ENCODE results near the gene FAM229A.
"Not testable (repeated sequence)": the region's sequence is repeated elsewhere in the genome, so short reads cannot be mapped to it uniquely, and the experiment has no call there.

FAM229A gene, protein sequence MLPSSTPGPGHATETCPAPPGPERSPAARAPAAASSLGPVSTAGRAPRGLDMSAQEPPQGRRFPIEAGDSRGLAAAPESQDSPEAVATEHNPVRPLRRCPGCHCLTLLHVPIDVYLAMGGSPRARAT

DNA sequence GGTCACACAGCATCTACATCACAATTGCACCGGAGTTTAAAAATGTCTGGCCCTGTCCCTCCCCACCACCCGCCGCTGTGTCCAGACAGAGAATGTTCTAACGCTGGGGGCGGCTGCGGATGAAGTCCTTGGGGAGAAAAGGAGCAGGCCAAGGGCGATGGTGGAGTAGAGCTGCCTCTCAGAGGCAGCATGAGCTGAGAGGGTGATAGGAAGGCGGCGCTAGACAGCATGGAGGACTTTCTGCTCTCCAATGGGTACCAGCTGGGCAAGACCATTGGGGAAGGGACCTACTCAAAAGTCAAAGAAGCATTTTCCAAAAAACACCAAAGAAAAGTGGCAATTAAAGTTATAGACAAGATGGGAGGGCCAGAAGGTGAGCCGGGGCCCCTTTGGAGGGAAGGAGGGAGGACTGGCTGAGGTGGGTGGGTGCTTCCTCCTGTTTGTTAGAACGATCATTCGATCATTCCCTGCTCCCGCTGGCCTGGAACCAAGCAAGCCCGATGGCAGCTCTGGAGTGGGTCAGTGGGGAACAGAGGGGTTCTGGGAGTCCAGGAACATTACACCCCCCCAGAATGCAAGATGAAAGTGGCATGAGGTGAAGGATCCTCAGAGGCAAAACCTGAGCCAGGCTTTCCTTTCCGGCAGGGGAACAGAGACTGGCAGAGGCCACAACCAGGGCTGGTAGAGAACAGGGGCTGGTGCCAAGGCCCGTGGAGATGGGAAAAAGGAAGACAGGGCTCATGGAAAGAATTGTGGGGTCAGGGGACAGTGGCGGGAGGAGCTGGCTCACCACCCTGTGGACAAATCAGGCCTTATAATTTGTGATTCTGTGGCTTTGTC lies at the start of gene FAM229A, which contains the start of gene TSSK3:
FAM229A (minus strand) TSS at position 12 of the 840 bp plus-strand sequence. CDS start 394 bp downstream, outside the sequence.
TSSK3 (plus strand) TSS at position 66 of the 840 bp plus-strand sequence; CDS start at position 229, 163 bp downstream.
- no peak for DNase-seq (ENCODE audit: low read depth, low spot score)

DNA sequence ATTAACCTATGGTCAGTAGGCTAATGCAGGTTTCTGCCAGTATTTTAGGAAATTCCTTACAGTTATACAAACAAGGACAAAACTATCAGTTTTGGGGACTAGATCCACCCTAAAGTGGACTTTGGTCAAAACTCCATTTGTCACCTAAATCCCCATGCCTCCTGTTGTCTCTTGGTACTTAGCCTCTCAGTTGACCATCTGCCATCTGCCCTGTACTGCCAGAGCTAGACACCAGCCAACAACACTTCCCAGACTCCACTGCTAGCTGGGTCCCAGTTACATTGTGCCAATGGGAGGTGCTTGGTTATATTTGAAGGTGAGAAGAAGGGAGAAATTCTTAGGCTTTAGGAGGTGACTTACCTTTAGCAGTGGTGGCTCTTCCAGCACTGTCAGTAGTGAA lies 49.0 kb upstream of the FAM229A start:
- DNase-seq (ENCODE audit: low read depth, low spot score): no peak

GRCh38 chr1:32406629-32407111 lies 44.4 kb upstream of the FAM229A start:
- no peak for DNase-seq (ENCODE audit: low read depth, low spot score)

GRCh38 chr1:32405672-32406467 lies 43.6 kb upstream of the FAM229A start:
- no peak for DNase-seq (ENCODE audit: low read depth, low spot score)

DNA sequence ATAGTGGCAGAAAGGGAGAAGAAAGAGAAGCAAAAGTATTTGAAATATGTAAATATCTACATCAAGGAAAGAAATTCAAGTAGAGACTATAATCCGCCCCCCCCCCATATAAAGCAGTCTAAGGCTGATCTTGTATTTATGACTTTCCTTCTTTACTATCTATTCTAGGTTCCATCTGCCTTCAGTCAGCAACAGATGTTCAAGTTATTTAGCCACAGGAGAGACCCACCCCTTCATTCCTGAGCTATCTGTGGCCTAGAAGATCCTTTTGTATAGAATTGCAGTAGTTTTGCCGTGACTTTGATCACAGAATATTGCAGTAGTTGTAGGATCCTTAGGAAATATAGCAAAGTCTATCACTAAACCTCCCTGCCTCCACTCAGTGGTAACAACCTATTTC lies 42.7 kb upstream of the FAM229A start:
- DNase-seq (ENCODE audit: low read depth, low spot score): no peak

- peak; percentile 8 for DNase-seq (ENCODE audit: low read depth, low spot score)
These were observed 38.8 kb upstream of the FAM229A start for GRCh38 chr1:32400876-32401631.

GRCh38 chr1:32399843-32400242 lies 37.6 kb upstream of the FAM229A start:
- no peak for DNase-seq (ENCODE audit: low read depth, low spot score)

- DNase-seq (ENCODE audit: low read depth, low spot score): no peak
These were observed 36.1 kb upstream of the FAM229A start for GRCh38 chr1:32398401-32398800.

DNA sequence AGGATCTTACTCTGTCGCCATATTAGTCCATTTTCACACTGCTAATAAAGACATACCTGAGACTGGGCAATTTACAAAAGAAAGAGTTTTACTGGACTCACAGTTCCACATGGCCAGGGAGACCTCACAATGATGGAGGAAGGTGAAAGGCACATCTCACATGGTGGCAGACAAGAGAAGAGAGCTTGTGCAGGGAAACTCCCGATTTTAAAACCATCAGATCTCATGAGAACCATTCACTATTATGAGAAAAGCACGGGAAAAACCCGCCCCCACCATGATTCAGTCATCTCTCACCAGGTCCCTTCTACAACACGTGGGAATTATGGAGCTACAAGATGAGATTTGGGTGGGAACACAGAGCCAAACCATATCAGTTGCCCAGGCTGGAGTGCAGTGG lies 34.2 kb upstream of the FAM229A start:
- not testable (repeated sequence) for DNase-seq (ENCODE audit: low read depth, low spot score)

DNA sequence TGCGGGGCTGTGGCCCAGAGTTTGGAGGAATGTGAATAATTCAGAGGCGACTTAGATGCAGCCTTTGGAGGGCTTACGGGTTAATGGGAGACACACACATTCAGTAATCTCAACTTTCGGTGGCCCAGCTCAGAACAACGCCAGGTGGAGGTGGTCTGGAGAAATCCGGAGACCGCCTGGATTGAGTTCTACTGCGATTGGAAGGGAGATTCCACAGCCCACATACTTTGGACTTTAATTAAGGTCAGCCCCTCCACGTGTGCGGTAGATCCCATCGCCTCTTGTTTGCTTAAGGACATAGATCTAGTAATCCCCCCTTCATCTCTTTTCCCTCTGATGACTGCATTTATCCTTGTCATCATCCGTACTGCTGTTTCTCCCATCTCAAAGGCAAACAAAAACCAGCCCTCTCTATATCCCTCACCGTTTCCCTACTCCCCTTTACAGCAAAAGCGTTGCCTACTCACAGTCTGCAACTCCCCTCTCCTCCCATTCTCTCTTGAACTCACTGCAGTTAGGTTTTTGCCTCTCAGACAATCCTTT lies 32.7 kb upstream of the FAM229A start:
- DNase-seq (ENCODE audit: low read depth, low spot score): no peak

GRCh38 chr1:32394141-32394889 lies 32.0 kb upstream of the FAM229A start, which contains the start of gene BSDC1:
TSS of gene BSDC1 (minus strand) at chr1:32394441. CDS start at chr1:32394414, 27 bp downstream.
- peak; percentile 99 for DNase-seq (ENCODE audit: low read depth, low spot score)

DNA sequence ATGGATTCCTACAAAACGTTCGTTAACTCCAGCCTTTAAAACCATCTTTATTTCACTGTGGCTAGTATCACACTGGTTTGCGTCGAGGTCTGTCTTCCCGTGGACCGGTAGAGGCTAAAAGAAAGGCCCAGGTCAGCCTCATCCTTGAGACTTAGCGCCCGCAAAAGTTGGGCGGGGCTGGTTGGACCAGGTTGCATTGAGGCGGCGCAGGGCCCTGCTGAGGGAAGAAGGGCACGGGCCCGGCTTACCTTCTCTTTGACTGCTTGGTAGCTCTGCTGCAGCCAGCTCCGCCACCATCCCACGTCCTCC lies 31.5 kb upstream of the FAM229A start:
- DNase-seq (ENCODE audit: low read depth, low spot score): no peak

DNA sequence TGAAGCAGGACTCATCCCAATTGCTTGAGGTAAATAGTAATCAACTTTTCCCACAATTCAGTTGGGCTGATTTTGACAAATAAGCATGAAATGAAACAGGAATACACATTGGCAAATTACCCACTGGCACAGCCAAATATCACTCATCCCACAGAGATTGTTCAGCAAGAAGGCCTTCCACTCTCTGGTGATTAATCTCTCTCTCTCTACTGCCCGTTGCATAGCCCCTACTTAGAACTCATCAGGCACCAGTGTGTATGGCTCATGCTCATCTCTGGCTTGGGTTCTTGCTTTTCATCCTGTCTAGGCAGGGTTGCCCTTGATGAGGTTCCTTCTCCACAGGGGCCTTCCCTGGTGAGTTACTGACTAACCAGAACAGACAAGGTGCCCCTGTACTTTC lies 30.9 kb upstream of the FAM229A start:
- no peak for DNase-seq (ENCODE audit: low read depth, low spot score)

DNA sequence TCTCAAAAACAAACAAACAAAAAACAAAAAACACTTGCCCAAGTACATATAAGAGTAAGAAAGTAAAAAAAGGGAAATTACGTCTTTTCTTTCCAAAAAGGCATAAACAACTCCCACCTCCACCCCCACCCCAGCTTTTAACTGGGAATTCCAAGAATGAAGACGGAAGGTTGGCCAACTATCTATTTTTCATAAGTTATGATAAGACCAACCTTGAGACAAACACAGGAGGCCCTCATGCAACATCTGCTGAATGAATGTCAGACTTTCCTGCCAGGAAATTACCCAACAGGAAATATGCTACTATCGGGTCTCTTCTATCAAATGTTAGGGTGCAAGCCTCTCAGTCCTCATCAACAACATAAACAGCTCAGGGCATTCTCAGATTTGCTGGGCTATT lies 30.0 kb upstream of the FAM229A start:
- DNase-seq (ENCODE audit: low read depth, low spot score): no peak

- no peak for DNase-seq (ENCODE audit: low read depth, low spot score)
These were observed 28.9 kb upstream of the FAM229A start for GRCh38 chr1:32390904-32391870.

DNA sequence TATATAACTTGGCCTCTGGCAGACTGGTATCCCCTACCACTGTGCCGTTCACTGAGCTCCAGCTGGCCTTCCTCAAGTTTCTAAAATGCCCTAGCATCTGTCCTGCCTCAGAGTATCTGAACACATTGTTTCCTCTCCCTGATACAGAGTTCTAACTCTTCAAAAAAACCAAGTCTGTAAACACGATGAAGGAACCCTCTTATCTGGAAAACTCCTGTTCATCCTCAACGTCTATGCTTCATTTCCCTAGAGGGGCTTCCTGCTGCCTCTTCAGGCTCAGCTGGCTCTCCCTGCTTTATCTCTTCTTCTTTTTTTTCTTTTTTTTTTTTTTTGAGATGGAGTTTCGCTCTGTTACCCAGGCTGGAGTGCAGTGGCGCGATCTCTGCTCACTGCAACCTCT lies 26.4 kb upstream of the FAM229A start:
- DNase-seq (ENCODE audit: low read depth, low spot score): no peak

DNA sequence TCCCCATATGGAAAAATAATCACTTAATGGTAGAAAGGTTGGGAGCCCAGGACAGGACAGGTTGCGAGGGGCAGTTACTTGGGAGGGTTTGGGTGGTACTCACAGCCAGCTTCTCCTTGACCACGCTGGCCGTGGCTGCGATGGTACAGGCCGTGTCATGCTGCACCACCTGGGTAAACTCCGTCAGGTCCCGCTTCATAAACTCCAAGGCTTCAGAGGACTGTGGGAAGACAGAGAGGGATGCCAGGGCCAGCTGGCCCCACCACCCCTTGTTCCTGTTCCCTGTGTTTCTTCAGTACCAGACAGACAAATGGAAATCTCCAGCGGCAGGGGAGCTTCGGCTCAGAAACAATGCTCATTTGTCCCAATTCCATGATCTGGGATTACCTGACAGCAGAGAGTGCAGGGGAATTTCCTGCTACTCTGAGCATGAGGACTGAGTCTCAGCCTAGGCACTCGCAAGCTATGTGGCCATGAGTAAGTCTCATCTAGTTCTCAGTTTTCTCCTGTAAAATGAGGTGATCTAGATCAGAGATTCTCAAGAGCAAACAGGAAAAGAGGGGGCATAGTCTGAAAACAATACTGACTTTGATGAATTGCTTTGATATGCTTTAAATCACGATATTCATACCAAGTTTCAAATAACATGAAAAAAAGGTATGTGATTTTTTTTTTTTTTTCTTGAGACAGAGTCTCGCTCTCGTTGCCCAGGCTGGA lies 24.5 kb upstream of the FAM229A start:
- DNase-seq (ENCODE audit: low read depth, low spot score): no peak

- no peak for DNase-seq (ENCODE audit: low read depth, low spot score)
These were observed 17.8 kb upstream of the FAM229A start for GRCh38 chr1:32380057-32380456.

All from activated naive CD8-positive, alpha-beta T cell treated with anti-CD3 and anti-CD28 coated beads, Interleukin-2, amount 50 U/mL, for 16 hours (primary cell).